ENCODE results near the gene CYB5RL. TPM values are rescaled to one million over a fixed set of nuclear protein-coding genes. Genes with fewer than 3 reads are reported as not detected.
A peak's percentile ranks its signal among the peaks of the same experiment; 100 is the strongest.

CYB5RL gene
- polyA plus RNA-seq, 3 donors from 2014 or later, result 1.5 to 3.6 (median 3.3) TPM

DNA sequence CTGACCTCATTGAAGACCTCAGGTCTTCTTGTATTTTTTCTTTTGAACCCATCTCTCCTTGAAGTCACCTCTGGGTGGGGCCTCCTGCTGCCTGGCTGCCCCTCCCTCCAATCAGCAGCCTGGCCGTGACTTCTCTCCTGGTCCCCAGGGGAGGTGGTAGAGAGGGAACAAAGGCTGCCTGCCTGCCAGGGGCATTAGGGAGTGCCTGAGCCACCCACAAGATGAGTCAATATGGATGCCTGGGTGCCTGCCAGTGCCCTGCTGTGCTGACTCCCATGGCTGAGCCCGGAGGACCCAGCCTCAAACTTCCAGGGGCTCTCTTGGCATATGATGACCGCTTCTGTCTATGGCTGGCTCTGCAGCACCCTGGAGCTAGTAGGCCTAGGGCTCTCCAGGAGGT is 41.8 kb downstream of the CYB5RL start:
- no peak for DNase-seq
- Mint-ChIP-seq H3K9me3 (no peaks in the 10 kb centered on the region), H3K4me1 (no peaks in the 10 kb centered on the region), H3K36me3 (no peaks in the 10 kb centered on the region), H3K27ac (no peak overlapping the region), H3K4me3 (no peak overlapping the region), H3K27me3 (ENCODE audit: low read depth in 3 of 3) (peaks cover 0 to 3% (median 2%) of the 10 kb centered on the region in 3 donors)

DNA sequence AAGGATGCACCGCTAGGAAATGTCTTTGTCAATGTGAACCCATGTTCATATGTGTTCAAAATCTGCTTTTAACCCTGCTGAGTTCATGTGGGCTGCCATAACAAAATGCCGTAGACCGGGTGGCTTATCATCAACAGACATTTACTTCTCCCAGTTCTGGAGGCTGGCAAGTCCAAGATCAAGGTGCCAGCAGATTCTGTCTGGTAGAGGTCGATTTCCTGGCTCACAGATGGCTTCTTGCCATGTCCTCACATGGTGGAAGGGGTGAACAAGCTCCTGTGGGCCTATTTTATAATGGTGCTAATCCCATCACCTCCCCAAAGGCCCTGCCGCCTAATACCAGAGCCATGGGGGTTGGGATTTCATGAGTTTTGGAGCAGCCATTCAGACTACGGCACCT is 42.4 kb downstream of the CYB5RL start:
- Mint-ChIP-seq H3K27me3 (ENCODE audit: low read depth in 3 of 3) (peaks cover 0 to 3% (median 2%) of the 10 kb centered on the region in 3 donors), H3K9me3 (no peaks in the 10 kb centered on the region), H3K27ac (peak overlapping the region in 1 of 6 donors; percentile 8), H3K4me1 (no peaks in the 10 kb centered on the region), H3K4me3 (no peak overlapping the region), H3K36me3 (no peaks in the 10 kb centered on the region)
- no peak for DNase-seq

DNA sequence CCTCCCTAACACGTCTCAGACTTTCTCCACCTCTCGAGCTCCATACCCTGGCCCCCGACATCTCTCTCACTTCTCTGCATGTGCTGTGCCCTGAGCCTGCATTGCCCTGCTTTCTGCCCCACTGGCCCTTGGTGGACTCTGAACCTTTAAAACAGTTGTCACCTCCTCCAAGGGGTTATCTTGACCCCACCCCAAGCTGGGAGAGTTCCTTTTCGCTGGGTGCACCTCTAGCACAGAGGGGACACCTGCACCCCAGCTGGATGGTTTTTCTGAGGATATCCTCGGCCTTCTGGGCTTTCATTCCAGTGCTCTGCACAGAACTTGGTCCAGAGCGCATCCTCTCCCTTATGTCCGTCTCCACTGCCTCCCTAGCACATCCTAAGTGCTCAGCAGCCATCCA is 42.8 kb downstream of the CYB5RL start:
- Mint-ChIP-seq H3K4me1 (no peaks in the 10 kb centered on the region), H3K9me3 (no peaks in the 10 kb centered on the region), H3K36me3 (no peaks in the 10 kb centered on the region), H3K27me3 (ENCODE audit: low read depth in 3 of 3) (peaks cover 0 to 3% (median 2%) of the 10 kb centered on the region in 3 donors), H3K27ac (peak overlapping the region in 1 of 6 donors; percentile 8), H3K4me3 (no peak overlapping the region)
- DNase-seq, result no peak

DNA sequence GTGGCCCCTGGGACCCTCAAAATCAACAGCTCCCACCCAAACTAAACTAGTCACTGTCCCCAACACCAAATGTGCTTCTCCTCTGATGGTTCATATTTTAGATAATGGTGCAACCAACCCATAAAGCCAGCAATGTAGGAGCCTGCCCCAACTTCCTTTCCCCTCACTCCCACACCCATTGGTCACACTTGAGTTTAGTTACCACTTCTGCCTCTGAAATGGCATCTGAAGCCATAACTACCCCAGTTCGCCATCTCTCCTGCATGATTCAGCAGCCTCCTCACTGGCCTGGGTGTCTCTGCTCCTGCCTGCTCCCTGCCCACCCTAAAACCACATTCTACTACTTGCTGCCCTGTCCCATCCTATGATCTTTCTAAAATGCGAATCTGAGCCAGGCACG is 43.6 kb downstream of the CYB5RL start:
- H3K36me3 Mint-ChIP-seq, result no peaks in the 10 kb centered on the region
- no peaks in the 10 kb centered on the region for H3K9me3 Mint-ChIP-seq
- H3K4me3 Mint-ChIP-seq, result no peak overlapping the region
- H3K27me3 Mint-ChIP-seq (ENCODE audit: low read depth in 3 of 3), result peaks cover 0 to 5% (median 2%) of the 10 kb centered on the region in 3 donors
- no peak overlapping the region for H3K27ac Mint-ChIP-seq
- no peaks in the 10 kb centered on the region for H3K4me1 Mint-ChIP-seq
- no peak for DNase-seq

DNA sequence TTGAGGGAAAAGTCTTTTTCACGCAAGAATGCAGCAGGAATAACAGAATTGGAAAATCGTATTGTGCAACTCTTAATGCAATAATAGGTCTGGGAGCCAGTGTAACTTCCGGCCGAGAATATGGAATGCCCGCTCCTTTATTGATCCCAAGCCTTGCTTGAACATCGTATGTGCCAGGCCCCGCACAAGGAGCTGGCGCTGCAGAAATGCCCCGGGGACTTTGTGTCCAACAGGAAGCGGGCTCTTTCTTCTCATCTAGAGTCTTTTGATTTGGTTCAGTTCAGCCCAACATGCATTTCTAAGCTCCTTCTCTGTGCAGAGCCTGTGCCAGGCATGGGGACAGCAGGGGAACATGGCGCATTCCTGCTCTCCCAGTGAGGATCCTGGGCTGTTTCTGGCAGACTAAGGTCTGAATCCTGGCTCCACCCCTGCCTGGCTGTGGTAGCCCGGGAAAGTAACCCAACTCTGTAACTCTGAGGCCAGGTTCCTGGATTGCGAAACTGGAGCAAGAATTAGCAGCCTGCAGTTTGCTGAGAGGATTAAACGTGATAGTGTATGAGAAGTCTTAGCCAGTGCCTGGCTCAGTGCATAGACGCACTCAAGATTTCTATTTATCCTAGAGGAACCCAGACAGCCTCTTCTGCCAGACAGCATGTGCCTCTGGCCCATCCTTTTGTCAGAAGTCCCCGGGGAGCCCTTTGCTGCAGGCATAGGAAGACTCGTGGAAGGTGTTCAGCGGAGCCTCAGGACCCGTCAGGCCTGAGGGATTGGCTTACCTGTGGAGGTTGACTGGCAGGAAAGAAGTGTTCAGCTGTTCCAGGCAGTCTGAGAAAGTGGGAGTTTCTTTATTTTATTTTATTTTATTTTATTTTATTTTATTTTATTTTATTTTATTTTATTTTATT is 46.0 kb downstream of the CYB5RL start:
- no peaks in the 10 kb centered on the region for H3K9me3 Mint-ChIP-seq
- no peak for DNase-seq
- H3K4me3 Mint-ChIP-seq, result no peak overlapping the region
- H3K4me1 Mint-ChIP-seq, result peaks cover 1 to 9% of the 10 kb centered on the region in 2 donors
- no peak overlapping the region for H3K27ac Mint-ChIP-seq
- H3K36me3 Mint-ChIP-seq, result no peaks in the 10 kb centered on the region
- H3K27me3 Mint-ChIP-seq (ENCODE audit: low read depth in 3 of 3), result peaks cover 0 to 5% (median 2%) of the 10 kb centered on the region in 3 donors

DNA sequence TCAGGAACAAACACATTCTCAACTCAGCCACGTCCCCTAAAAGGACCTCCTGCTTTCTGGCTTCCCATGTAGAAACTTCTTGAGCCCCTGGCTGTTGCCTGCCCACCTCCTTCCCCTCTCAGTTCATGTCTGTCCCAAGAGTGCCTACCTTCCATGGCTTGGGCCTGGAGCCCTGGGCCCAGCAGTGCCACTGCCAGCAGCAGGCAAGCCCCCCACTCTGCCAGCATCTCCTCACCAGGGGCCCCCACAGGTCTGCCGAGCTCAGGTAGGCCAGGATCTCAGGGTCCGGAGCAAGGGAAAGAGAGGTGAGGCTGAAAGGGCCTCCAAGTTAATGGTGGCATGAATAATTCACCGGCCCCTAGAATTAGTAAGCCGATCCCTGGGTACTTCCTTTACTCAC is 47.1 kb downstream of the CYB5RL start, which contains the start of gene CDCP2:
TSS of gene CDCP2 (minus strand) at position 305 of the 400 bp plus-strand sequence. CDS start at position 227, 78 bp downstream.
- H3K36me3 Mint-ChIP-seq, result no peaks in the 10 kb centered on the region
- H3K27ac Mint-ChIP-seq, result no peak within 1 kb of the TSS
- H3K4me1 Mint-ChIP-seq, result peaks cover 1 to 9% of the 10 kb centered on the region in 2 donors

DNA sequence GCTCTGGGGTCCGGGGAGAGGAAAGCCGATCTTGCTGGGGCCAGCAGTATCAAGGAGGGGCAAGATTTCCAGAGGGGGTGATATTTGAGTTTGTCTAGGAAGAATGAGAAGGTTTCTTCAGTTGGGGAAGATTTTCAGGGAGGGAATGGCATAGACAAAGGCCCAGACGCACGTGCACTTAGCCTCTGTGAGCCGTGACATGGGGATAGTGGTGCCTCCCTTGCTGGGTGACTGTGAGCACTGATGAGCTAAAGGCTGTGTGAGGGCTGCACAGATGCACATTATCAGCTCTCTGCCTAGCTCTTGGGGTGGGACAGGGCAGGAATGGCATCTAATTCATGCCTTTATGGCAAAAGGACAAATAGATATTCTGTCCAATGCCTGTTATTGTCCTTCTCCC is 48.8 kb downstream of the CYB5RL start:
- H3K4me3 Mint-ChIP-seq, result no peak overlapping the region
- peaks cover 0 to 2% (median 0%) of the 10 kb centered on the region in 3 donors for H3K27me3 Mint-ChIP-seq (ENCODE audit: low read depth in 3 of 3)
- H3K4me1 Mint-ChIP-seq, result peaks cover 1 to 9% of the 10 kb centered on the region in 2 donors
- no peaks in the 10 kb centered on the region for H3K36me3 Mint-ChIP-seq
- no peak overlapping the region for H3K27ac Mint-ChIP-seq
- DNase-seq, result no peak
- H3K9me3 Mint-ChIP-seq, result no peaks in the 10 kb centered on the region

More for the DNA sequence above, 47.1 kb downstream of the CYB5RL start, which contains the start of gene CDCP2:
- no peak within 1 kb of the TSS for H3K4me3 Mint-ChIP-seq
- H3K27me3 Mint-ChIP-seq (ENCODE audit: low read depth in 3 of 3), result peaks cover 0 to 4% (median 0%) of the 10 kb centered on the region in 3 donors
- no peak for DNase-seq
- H3K9me3 Mint-ChIP-seq, result no peaks in the 10 kb centered on the region

Other genes with a start within 250 kb of the CYB5RL start
- gene LDLRAD1, start 181.8 kb downstream of the CYB5RL start, polyA plus RNA-seq, result not detected
- 100 to 1,000 TPM; 633 to 969 (median 938) TPM for gene TMEM59, start 146.8 kb downstream of the CYB5RL start, polyA plus RNA-seq
- gene TCEANC2, start 146.4 kb downstream of the CYB5RL start, polyA plus RNA-seq, result 1 to 10 TPM; 3.3 to 6.3 (median 3.9) TPM
- gene CDCP2, start 47.0 kb downstream of the CYB5RL start, polyA plus RNA-seq, result not detected
- gene MRPL37, start 137 bp upstream of the CYB5RL start, polyA plus RNA-seq, result 10 to 100 TPM; 47.4 to 77.5 (median 52.3) TPM
- gene SSBP3, start 206.4 kb upstream of the CYB5RL start, polyA plus RNA-seq, result 10 to 100 TPM; 19.8 to 30.1 (median 21.1) TPM